GM12873 (cell line): ENCODE measurements around the gene RIMS4.

Experiments
- TF ChIP-seq, protein P1 (sequence below): IDR thresholded peaks from 2 replicates; pipeline ENCODE4 v1.5.1; 2012; ENCODE audit warnings: low read depth, mild to moderate bottlenecking, moderate library complexity, low read length, control low read depth; ENCODE audit not compliant: insufficient read depth; ENCODE audit errors: missing control alignments

The RIMS4 gene

DNA sequence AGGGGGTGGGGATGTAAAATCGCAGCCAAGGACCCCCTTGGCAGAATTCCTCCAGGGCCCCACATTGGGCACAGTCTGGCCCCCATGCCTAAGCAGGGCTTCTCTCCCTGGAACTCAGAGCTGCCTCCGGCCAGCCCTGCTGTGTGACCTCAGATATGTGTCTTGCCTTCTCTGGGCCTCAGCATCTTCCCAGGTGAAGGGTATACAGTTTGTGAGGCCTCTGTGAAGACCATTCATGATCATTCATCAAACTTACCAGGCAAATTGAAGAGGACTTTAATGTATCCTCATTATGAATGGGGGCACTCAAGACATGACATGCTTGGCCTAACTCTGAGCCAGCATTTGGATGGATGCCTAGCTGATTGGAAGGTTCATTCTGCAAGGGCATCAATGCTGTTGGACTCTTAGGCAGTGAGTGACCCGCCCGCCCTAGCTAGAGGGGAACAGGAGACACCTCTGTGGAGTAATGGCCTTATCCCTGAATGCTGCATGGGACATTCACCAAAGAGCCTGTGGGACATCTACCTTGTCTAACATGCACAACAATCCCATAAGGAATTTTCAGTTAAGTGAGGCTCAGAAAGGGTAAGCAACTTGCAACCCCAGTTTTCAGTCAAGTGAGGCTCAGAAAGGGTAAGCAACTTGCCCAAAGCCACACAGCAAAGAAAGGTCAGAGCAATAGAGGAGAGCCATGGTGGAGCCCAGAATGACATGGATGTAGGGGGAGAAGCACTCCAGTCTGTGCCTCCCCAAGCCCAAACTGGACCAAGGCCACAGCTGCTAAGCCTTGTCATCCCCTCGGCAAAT lies 94.6 kb downstream of the RIMS4 start:
- TF ChIP-seq, protein P1, sequence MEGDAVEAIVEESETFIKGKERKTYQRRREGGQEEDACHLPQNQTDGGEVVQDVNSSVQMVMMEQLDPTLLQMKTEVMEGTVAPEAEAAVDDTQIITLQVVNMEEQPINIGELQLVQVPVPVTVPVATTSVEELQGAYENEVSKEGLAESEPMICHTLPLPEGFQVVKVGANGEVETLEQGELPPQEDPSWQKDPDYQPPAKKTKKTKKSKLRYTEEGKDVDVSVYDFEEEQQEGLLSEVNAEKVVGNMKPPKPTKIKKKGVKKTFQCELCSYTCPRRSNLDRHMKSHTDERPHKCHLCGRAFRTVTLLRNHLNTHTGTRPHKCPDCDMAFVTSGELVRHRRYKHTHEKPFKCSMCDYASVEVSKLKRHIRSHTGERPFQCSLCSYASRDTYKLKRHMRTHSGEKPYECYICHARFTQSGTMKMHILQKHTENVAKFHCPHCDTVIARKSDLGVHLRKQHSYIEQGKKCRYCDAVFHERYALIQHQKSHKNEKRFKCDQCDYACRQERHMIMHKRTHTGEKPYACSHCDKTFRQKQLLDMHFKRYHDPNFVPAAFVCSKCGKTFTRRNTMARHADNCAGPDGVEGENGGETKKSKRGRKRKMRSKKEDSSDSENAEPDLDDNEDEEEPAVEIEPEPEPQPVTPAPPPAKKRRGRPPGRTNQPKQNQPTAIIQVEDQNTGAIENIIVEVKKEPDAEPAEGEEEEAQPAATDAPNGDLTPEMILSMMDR: no peak

DNA sequence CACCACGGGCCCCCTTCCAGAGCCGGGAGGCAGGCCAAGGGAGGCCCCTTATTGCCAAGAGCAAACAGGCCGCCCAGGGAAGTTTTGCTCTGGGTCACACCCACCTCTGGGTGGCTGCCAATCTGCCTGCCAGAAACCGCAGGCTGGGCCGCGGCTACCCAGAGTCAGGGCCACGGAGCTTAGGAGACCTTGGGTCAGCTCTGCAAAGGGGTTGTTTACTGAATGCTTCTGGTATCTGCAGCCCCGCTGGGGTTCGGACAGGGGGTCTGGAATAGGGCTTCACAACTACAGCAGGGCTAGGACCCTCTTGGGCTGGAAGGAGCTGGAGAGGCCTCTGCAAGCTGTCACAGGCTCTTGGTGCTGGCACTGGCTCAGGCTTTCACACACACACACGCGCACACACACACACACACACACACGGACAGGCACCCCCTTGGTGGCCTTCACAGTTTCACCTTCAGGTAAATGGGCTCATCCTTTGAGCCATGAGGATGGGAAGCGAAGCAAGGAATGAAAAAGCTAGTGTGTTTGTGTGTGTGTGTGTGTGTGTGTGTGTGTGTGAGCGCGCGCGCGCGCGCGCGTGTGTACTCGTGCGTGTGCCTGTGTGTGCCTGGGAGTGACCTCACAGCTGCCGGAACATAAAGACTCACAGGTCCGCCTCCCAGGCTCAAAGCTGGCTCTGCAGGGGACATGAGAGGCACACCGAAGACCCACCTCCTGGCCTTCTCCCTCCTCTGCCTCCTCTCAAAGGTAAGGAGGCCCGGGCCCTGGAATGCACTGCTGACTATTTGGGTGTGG lies 95.4 kb downstream of the RIMS4 start, which contains the start of gene CCN5:
CCN5 (plus strand) TSS at position 669 of the 798 bp plus-strand sequence; CDS start at position 691, 22 bp downstream.
- TF ChIP-seq, protein P1: no peak

DNA sequence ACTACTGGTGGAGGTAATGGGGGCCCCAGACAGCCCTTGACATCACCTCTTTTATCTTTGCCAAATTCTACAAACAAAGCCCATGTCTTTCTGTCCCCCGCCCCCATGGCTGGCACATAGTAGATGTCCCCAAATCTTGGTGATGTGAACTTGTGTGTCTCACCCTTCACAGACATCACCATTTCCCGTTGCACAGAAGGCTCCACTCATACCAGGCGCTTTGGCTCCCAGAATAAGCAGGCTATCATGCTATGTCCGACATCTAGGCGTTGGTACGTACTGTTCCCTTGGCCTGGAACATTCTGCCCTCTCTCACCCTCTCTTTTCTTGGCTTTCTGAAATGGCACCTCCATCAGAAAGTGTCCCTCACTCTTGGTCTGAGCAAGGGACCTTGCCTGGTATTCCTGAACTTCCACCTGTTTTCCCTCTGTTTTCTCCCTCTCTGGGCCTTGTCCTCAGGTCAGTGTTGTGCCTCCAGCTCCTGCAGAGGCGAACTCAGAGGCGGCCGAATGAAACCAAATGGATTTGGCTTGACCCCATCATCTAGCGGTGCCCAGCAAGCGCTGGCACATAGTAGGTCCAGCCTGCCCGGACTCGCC lies 96.1 kb downstream of the RIMS4 start:
- TF ChIP-seq, protein P1: no peak

DNA sequence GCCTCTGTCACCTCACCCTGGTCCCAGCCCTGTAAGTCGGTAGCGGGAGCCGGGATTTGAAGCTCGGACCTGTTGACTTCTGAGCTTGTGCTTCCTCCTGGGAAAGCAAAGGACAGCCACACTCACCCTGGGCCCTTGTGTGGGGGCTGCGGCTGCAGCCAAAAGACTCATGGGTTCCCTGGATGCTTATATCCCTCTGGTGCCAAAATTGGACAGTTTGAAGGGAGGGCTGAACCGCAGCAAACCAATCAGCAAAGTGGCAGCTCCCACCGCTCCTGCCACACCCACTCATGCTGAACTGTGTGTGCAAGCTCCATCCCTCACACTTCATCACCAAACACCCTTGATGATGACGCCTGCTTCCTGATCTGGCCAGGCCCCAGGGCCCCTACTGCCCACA lies 99.1 kb downstream of the RIMS4 start:
- TF ChIP-seq, protein P1: no peak

DNA sequence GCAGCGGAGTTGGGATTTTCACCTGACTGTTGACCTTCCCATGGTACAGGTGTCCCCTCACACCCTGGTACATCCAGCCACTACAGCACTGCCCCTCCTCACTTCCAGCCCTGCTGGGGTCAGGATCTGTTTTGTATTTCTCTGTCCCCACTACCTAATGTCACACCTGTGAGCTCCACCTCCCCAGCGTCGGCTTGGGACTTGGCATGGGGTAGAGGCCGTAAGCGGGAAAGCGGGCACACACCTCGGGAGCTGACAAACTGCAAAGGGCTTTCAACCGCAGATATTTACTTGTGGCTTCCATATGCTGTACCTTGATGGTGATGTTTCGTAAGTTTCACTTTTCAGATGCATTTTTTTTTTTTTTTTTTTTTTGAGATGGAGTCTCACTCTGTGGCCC lies 100.5 kb downstream of the RIMS4 start:
- TF ChIP-seq, protein P1: no peak

DNA sequence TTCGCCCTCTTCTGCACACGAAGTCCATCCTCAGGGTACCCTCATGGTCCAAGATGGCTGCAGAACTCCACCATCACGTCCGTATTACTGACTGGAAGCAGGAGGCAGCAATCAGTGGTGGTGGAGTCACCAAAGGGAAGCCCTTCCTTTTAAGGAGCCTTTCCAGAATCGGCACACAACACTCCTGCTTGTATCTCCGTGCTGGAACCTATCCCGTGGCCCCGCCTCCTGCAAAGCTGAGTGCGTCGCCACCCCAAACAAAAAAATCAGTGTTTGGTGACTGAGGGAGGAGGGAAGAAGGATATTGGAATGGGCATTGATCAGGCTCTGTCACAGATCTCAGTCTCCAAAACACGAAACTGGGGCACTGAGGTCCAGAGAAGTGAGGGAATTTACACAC lies 101.0 kb downstream of the RIMS4 start:
- TF ChIP-seq, protein P1: no peak

DNA sequence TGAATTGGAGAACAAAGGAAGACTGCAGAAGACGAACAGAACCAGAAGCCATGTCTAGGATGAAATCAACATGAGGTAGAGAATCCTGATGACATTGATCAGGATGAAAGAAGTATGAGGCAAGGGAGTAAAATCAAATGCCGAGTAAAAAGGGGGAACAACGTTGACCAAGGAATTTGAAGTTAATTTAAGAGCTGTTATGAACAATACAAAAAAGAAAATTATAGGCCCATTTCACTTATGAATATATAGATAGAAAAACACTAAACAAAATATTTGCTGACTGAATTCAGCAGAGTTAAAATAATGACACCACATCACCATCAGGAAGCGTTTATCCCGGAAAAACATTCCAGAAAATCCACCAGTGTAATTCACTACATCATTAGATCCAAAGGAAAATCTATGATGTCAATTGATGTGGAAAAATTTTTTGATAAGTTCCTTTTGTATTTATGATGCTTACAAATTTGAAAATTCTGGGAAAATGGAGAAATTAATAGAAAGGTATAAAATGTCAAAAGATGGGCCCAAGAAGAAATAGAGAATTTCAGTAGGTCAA lies 103.2 kb downstream of the RIMS4 start:
- TF ChIP-seq, protein P1: no peak
